Ascending aorta (tissue), 2 donors: ENCODE results near the gene CREB3L2. TPM values are rescaled to one million over a fixed set of nuclear protein-coding genes. Genes with fewer than 3 reads are reported as not detected.

ENCODE experiments used
- DNase-seq, 2 donors: peaks; one replicate each; pipeline ENCODE4 v3.0.0-alpha.2; 2019; ENCODE audit warnings: low spot score in 2 of 2
- H3K27ac ChIP-seq, 2 donors: fragments of 200-600 bp; sonication (generic); one replicate each; pipeline ENCODE4 v1.5.1; 2016 to 2017; ENCODE audit warnings: mild to moderate bottlenecking in 1 of 2
- H3K27me3 ChIP-seq: fragments of 200-600 bp; sonication (generic); one replicate; pipeline ENCODE4 v1.5.1; 2017
- H3K36me3 ChIP-seq, 2 donors: fragments of 200-600 bp; sonication (generic); one replicate each; pipeline ENCODE4 v1.5.1; 2016
- H3K4me1 ChIP-seq, 2 donors: fragments of 200-600 bp; sonication (generic); one replicate each; pipeline ENCODE4 v1.5.1; 2016 to 2017; ENCODE audit warnings: mild to moderate bottlenecking in 1 of 2
- H3K4me3 ChIP-seq, 2 donors: fragments of 200-600 bp; sonication (generic); one replicate each; pipeline ENCODE4 v1.5.1; 2016 to 2017; ENCODE audit warnings: mild to moderate bottlenecking in 1 of 2
- H3K9me3 ChIP-seq, 2 donors: fragments of 200-600 bp; sonication (generic); one replicate each; pipeline ENCODE4 v1.5.1; 2016
- intact Hi-C: fragments of 100-400 bp; cut with DNase I; formaldehyde crosslinking; loops from one replicate; pipeline ENCODE4 v1.15.1; 2023
- total RNA-seq: library from RNA; depleted of rRNA; stranded (reverse); fragments of >200 nt; gene quantifications from one replicate; pipeline ENCODE4 v1.1.0, GENCODE V29; 2016
- TF ChIP-seq, protein P1 (sequence below), 3 experiments: fragments of 200-600 bp in 2 of 3; fragments of 450-650 bp in 1 of 3; sonication (generic) in 2 of 3; IDR thresholded peaks; one replicate each; pipeline ENCODE4 v1.5.1; 2016 to 2019; ENCODE audit warnings: antibody characterized with exemption in 3 of 3, mild to moderate bottlenecking in 1 of 3, moderate library complexity in 1 of 3

The CREB3L2 gene
- total RNA-seq, 1 donor from 2014 or later, result 38.5 TPM

DNA sequence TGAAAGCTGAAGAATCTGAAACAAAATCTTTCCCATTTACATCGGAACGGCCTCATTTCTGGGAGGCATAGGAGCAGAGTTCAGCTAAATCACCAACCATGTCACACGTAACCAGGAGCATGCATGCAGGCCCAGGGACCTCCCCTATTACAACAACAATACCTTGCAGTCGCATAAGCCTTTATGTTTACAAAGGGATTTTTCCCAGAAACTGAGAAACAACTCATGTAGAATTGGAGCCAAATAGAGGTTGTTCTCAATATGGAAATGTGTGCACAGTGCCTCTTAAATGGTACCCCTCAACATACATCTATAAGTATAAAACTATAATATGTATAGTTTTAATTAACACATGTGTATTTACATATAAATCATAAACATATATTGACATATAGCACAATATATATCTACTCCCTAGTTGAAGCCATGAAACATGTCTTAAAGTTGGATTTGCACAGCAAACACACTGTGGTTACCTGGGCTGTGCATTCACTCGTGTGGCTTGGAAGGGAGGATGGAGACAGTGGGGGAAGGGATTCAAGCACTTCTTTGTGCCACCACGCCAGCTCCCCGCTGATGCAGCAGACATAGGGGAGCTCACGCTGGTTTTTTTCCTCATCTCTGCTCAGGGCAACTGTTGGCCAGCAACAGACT lies 120.2 kb downstream of the CREB3L2 start:
- no peaks in the 10 kb centered on the region for H3K27me3 ChIP-seq
- no peak overlapping the region for H3K4me3 ChIP-seq
- peaks cover 9 to 58% of the 10 kb centered on the region in 2 donors for H3K4me1 ChIP-seq
- no peak for DNase-seq
- peaks cover 57 to 81% of the 10 kb centered on the region in 2 donors for H3K36me3 ChIP-seq
- H3K9me3 ChIP-seq, result peaks cover 0 to 4% of the 10 kb centered on the region in 2 donors
- TF ChIP-seq, protein P1, sequence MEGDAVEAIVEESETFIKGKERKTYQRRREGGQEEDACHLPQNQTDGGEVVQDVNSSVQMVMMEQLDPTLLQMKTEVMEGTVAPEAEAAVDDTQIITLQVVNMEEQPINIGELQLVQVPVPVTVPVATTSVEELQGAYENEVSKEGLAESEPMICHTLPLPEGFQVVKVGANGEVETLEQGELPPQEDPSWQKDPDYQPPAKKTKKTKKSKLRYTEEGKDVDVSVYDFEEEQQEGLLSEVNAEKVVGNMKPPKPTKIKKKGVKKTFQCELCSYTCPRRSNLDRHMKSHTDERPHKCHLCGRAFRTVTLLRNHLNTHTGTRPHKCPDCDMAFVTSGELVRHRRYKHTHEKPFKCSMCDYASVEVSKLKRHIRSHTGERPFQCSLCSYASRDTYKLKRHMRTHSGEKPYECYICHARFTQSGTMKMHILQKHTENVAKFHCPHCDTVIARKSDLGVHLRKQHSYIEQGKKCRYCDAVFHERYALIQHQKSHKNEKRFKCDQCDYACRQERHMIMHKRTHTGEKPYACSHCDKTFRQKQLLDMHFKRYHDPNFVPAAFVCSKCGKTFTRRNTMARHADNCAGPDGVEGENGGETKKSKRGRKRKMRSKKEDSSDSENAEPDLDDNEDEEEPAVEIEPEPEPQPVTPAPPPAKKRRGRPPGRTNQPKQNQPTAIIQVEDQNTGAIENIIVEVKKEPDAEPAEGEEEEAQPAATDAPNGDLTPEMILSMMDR (IDR thresholded peaks at IDR 0.05), result no peak
- intact Hi-C loops, result loop anchor here (2.0 kb wide), 1 partner anchor 35 kb away; the partner anchor contains the start of gene DGKI
- H3K27ac ChIP-seq, result peak overlapping the region; percentile 58 to 72

DNA sequence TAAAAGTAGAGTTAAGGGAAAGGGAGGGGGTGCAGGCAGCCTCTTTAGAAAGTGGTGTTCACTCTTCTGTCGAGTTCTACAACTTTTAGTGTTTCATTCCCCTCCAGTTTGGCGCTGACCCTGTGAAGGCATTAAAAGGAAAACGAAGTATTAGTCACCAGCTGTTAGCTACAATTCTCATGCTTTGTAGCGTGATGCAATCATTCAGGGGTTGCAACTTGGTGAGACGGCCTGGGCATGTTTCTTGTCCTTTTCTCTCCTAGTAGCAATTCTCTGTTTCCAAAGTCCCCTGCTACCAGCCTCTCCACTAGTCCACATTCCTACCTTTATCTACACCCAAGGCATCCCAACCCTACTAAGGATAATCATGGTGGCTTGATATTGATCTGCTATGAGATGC lies 121.5 kb downstream of the CREB3L2 start:
- intact Hi-C loops, result loop anchor here (2.0 kb wide), 1 partner anchor 34 kb away; the partner anchor contains the start of gene DGKI
- H3K4me3 ChIP-seq, result no peak overlapping the region
- H3K36me3 ChIP-seq, result peaks cover 59 to 89% of the 10 kb centered on the region in 2 donors
- peaks cover 7 to 57% of the 10 kb centered on the region in 2 donors for H3K4me1 ChIP-seq
- H3K9me3 ChIP-seq, result peaks cover 0 to 4% of the 10 kb centered on the region in 2 donors
- no peaks in the 10 kb centered on the region for H3K27me3 ChIP-seq
- TF ChIP-seq, protein P1 (IDR thresholded peaks at IDR 0.05), result no peak
- DNase-seq, result peak in 1 of 2 donors; percentile 80
- H3K27ac ChIP-seq, result peak overlapping the region; percentile 70 to 76

DNA sequence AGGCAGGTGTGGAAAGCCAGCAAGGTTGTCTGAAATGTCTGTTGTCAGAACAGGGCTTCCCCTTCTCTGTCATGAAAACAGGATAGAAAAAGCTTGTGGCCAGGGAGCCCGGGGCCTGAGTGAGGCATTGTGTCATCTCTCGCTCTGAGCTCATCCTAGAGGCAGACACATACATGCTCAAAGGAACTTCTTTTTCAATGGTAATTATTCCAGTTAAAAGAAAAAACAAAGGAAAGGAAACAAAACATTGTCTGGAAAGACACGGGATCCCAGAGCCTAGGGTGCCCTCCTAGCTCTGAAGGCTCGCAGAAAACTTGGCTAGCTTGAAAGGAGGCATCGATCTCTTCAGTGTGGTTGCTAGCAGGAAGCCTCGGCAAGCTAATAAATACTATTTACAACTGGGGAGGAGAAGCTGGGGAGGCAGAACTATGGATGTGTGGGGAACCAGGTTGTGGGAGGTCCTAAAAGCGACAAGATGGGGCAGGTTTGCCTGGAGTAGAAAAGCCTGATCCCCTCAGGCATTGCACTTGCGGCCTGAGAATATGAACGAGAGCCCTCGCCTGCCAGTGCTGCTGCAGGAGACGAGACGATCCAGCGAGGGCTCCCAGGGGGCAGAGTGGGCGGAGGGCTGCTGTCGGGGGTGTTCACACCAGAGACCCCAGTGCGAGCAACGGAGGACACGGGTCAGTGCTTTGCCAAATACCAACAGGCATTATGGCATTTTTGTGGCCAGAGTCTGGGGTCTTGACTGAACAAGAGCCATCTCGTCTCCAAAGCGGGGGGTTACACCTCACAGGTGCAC lies 122.3 kb downstream of the CREB3L2 start:
- Histone ChIP-seq H3K27ac (peak overlapping the region; percentile 70 to 76), H3K4me1 (peaks cover 10 to 62% of the 10 kb centered on the region in 2 donors), H3K9me3 (peaks cover 0 to 4% of the 10 kb centered on the region in 2 donors), H3K4me3 (no peak overlapping the region), H3K27me3 (no peaks in the 10 kb centered on the region), H3K36me3 (peaks cover 51 to 84% of the 10 kb centered on the region in 2 donors)
- intact Hi-C loops, result loop anchor here (2.0 kb wide), 1 partner anchor 33 kb away; the partner anchor contains the start of gene DGKI
- DNase-seq, result no peak
- TF ChIP-seq, protein P1 (IDR thresholded peaks at IDR 0.05), result no peak

DNA sequence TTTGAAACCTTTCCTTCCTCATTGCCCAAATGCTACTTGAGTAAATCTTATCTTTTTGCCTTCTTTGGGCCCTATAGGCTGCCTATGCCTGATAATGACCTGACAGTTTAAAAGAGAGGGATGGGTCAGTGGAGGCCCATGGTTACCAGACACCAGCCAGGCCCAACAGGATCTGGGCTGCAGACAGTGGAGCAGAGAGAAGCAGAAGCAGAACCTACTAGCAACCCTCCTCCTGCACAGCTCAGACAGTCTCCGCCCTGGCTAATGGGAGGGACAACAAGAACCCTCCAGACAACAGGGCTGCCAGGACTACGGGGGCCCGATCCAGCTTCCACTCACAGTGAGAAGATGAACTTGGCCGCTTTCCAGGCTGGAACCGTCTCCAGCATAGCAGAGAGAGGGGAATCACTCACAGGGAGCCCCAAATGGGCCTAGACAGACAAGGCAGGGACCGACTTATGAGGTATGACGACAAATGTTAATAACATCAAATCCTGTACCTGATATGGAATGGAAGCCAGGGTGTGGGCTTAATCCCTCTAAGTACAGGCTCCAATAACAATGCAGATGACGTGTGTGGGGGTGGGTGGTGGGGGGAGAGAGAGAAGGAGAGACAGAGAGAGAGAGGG lies 123.4 kb downstream of the CREB3L2 start:
- Histone ChIP-seq H3K27me3 (no peaks in the 10 kb centered on the region), H3K4me3 (no peak overlapping the region), H3K4me1 (peaks cover 10 to 68% of the 10 kb centered on the region in 2 donors), H3K9me3 (peaks cover 0 to 4% of the 10 kb centered on the region in 2 donors), H3K27ac (peak overlapping the region; percentile 70 to 76), H3K36me3 (peaks cover 40 to 84% of the 10 kb centered on the region in 2 donors)
- TF ChIP-seq, protein P1 (IDR thresholded peaks at IDR 0.05), result no peak
- peak in 1 of 2 donors; percentile 74 for DNase-seq
- intact Hi-C loops, result no loop called here

DNA sequence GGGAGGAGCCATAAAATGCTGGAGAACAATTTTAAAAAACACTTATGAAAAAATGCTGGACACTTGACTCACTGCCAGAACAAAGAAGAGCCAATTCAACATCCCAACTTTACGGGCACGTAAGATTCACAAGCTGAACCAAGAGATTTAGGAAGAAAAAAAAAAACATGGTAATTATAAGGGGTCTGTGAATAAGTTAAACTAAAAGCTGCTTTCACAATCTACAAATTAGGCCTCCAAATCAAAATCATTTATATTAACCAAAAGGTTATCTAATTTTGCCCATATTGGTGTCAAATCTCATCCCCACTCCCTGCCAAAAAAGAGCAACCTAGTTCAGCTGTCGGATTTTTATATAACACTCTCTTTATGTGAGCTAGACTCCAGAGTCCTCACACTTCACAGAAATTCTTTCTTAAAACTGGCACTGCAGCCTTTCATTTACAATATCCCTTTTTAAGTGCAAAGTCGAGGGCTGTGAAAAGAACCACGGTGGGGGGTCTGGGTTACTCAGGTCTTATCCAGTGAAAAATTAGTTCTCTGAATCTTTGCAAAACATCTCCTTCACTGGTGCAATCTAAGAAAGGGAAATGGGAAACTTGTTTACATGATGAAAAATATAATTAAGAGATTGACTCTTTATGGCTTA lies 124.7 kb downstream of the CREB3L2 start:
- Histone ChIP-seq H3K4me3 (no peak overlapping the region), H3K27ac (peak overlapping the region; percentile 34 to 76), H3K9me3 (peaks cover 0 to 3% of the 10 kb centered on the region in 2 donors), H3K36me3 (peaks cover 30 to 78% of the 10 kb centered on the region in 2 donors), H3K27me3 (no peaks in the 10 kb centered on the region), H3K4me1 (peaks cover 10 to 58% of the 10 kb centered on the region in 2 donors)
- intact Hi-C loops, result no loop called here
- TF ChIP-seq, protein P1 (IDR thresholded peaks at IDR 0.05), result no peak
- no peak for DNase-seq
